HL-60 (cell line): Measurements from ENCODE around the gene GCSH.

Experiments used
- CTCF ChIP-seq: IDR thresholded peaks from one replicate; pipeline ENCODE4 v1.5.1; 2011; ENCODE audit warnings: low read length, control low read depth, inconsistent platforms; ENCODE audit not compliant: insufficient read depth
- GABPA ChIP-seq: IDR thresholded peaks from 2 replicates; pipeline ENCODE4 v1.6.1; 2012; ENCODE audit warnings: low read depth
- POLR2AphosphoS5 ChIP-seq: IDR thresholded peaks from 2 replicates; pipeline ENCODE4 v1.6.1; 2012; ENCODE audit warnings: low read depth
- SPI1 ChIP-seq: IDR thresholded peaks from 2 replicates; pipeline ENCODE4 v1.6.1; 2012; ENCODE audit warnings: low read depth, mild to moderate bottlenecking, borderline replicate concordance
- TF ChIP-seq, protein P1 (sequence below): IDR thresholded peaks from 2 replicates; pipeline ENCODE4 v1.6.1; 2012; ENCODE audit warnings: low read depth; ENCODE audit not compliant: insufficient replicate concordance

- TF ChIP-seq SPI1 (no peak), GABPA (no peak), CTCF (no peak), POLR2AphosphoS5 (no peak)
- TF ChIP-seq, protein P1, sequence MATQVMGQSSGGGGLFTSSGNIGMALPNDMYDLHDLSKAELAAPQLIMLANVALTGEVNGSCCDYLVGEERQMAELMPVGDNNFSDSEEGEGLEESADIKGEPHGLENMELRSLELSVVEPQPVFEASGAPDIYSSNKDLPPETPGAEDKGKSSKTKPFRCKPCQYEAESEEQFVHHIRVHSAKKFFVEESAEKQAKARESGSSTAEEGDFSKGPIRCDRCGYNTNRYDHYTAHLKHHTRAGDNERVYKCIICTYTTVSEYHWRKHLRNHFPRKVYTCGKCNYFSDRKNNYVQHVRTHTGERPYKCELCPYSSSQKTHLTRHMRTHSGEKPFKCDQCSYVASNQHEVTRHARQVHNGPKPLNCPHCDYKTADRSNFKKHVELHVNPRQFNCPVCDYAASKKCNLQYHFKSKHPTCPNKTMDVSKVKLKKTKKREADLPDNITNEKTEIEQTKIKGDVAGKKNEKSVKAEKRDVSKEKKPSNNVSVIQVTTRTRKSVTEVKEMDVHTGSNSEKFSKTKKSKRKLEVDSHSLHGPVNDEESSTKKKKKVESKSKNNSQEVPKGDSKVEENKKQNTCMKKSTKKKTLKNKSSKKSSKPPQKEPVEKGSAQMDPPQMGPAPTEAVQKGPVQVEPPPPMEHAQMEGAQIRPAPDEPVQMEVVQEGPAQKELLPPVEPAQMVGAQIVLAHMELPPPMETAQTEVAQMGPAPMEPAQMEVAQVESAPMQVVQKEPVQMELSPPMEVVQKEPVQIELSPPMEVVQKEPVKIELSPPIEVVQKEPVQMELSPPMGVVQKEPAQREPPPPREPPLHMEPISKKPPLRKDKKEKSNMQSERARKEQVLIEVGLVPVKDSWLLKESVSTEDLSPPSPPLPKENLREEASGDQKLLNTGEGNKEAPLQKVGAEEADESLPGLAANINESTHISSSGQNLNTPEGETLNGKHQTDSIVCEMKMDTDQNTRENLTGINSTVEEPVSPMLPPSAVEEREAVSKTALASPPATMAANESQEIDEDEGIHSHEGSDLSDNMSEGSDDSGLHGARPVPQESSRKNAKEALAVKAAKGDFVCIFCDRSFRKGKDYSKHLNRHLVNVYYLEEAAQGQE: no peak
Measured at GRCh38 chr16:81128726-81129524, 32.7 kb upstream of the GCSH start.
